ENCODE data around the gene PYDC1.
"Not testable (repeated sequence)": the region's sequence is repeated elsewhere in the genome, so short reads cannot be mapped to it uniquely, and the experiment has no call there.

Gene PYDC1

GRCh38 chr16:31216422-31217135, at the start of gene PYDC1:
Gene PYDC1 (minus strand): TSS chr16:31217135. CDS start chr16:31217028, 107 bp downstream.
- no peak for DNase-seq

GRCh38 chr16:31265329-31266245, 48.7 kb upstream of the PYDC1 start:
- no peak for DNase-seq

- no peak for DNase-seq
Observed at GRCh38 chr16:31262084-31262483, 45.1 kb upstream of the PYDC1 start.

GRCh38 chr16:31260136-31260931, 43.4 kb upstream of the PYDC1 start:
- DNase-seq: no peak

- DNase-seq: no peak
Observed at GRCh38 chr16:31258366-31258765, 41.4 kb upstream of the PYDC1 start.

GRCh38 chr16:31256466-31256865, 39.5 kb upstream of the PYDC1 start:
- no peak for DNase-seq

- no peak for DNase-seq
Observed at GRCh38 chr16:31253642-31254045, 36.7 kb upstream of the PYDC1 start.

GRCh38 chr16:31251435-31251834, 34.5 kb upstream of the PYDC1 start:
- DNase-seq: no peak

- DNase-seq: no peak
Observed at GRCh38 chr16:31250782-31251384, 33.9 kb upstream of the PYDC1 start.

- no peak for DNase-seq
Observed at GRCh38 chr16:31248344-31248743, 31.4 kb upstream of the PYDC1 start.

- DNase-seq: no peak
Observed at GRCh38 chr16:31246296-31246695, 29.4 kb upstream of the PYDC1 start.

GRCh38 chr16:31245598-31245997, 28.7 kb upstream of the PYDC1 start:
- not testable (repeated sequence) for DNase-seq

- no peak for DNase-seq
Observed at GRCh38 chr16:31243734-31244670, 27.1 kb upstream of the PYDC1 start.

GRCh38 chr16:31242206-31242605, 25.3 kb upstream of the PYDC1 start:
- no peak for DNase-seq

- no peak for DNase-seq
Observed at GRCh38 chr16:31238041-31238440, 21.1 kb upstream of the PYDC1 start.

GRCh38 chr16:31229501-31229900, 12.6 kb upstream of the PYDC1 start:
- DNase-seq: no peak

GRCh38 chr16:31228206-31228605, 11.3 kb upstream of the PYDC1 start:
- DNase-seq: no peak

- no peak for DNase-seq
Observed at GRCh38 chr16:31225193-31225592, 8.3 kb upstream of the PYDC1 start.

GRCh38 chr16:31224092-31224955, 7.4 kb upstream of the PYDC1 start:
- no peak for DNase-seq

GRCh38 chr16:31223044-31223443, 6.1 kb upstream of the PYDC1 start:
- no peak for DNase-seq
